ENCODE measurements around the gene CRACDL.

DNA sequence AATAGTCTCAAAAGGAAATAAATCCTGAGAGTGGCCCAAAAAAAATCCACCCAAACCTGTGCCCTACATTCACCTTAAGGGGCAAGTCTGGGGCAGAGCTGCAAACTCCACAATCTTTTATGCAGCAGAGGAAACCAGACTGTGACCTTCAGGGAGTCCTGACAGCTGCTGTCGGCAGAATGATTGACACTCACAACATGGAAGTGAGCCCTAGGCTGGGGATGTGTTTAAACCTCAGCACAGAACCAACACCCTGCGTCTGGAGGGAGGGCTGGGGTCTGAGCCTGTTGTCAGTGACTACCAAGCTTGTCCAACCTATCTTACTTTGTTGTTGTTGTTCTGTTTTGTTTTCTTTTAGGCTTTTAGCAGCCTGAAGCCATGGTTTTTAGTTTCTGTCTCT, 39.6 kb downstream of the CRACDL start:
- TF ChIP-seq, protein P1, sequence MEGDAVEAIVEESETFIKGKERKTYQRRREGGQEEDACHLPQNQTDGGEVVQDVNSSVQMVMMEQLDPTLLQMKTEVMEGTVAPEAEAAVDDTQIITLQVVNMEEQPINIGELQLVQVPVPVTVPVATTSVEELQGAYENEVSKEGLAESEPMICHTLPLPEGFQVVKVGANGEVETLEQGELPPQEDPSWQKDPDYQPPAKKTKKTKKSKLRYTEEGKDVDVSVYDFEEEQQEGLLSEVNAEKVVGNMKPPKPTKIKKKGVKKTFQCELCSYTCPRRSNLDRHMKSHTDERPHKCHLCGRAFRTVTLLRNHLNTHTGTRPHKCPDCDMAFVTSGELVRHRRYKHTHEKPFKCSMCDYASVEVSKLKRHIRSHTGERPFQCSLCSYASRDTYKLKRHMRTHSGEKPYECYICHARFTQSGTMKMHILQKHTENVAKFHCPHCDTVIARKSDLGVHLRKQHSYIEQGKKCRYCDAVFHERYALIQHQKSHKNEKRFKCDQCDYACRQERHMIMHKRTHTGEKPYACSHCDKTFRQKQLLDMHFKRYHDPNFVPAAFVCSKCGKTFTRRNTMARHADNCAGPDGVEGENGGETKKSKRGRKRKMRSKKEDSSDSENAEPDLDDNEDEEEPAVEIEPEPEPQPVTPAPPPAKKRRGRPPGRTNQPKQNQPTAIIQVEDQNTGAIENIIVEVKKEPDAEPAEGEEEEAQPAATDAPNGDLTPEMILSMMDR (IDR thresholded peaks at IDR 0.05) = no peak
- TF ChIP-seq EZH2 (IDR thresholded peaks at IDR 0.05; ENCODE audit: borderline replicate concordance, insufficient read depth, low read depth, low read length, poor library complexity, severe bottlenecking) = no peak

Data from B cell (primary cell).